HepG2 (cell line): ENCODE data around the gene THRSP. TPM values are rescaled to one million over a fixed set of nuclear protein-coding genes. Genes with fewer than 3 reads are reported as not detected.

Experiments
- ELF1 ChIP-seq: sonication (generic); formaldehyde crosslinking; IDR thresholded peaks from 2 replicates; pipeline ENCODE4 v1.4.0; 2020; ENCODE audit warnings: missing genetic modification reagents
- LCORL ChIP-seq, 2 experiments: fragments of 450-650 bp in 1 of 2; sonication (generic) in 1 of 2; formaldehyde crosslinking in 1 of 2; IDR thresholded peaks; 2 replicates each; pipeline versions ENCODE4 v1.5.0 to v1.6.1; 2017 to 2020; ENCODE audit warnings: antibody characterized with exemption in 1 of 2, missing genetic modification reagents in 1 of 2
- NFIC ChIP-seq: IDR thresholded peaks from 2 replicates; pipeline ENCODE4 v1.6.1; 2012; ENCODE audit warnings: mild to moderate bottlenecking, low read length, inconsistent platforms
- ZBTB40 ChIP-seq, 2 experiments: fragments of 450-650 bp in 1 of 2; sonication (generic) in 1 of 2; formaldehyde crosslinking in 1 of 2; IDR thresholded peaks; 2 replicates each; pipeline versions ENCODE4 v1.6.1 to v1.8.0; 2016 to 2022; ENCODE audit warnings: antibody characterized with exemption in 1 of 2, mild to moderate bottlenecking in 1 of 2, missing genetic modification reagents in 1 of 2
- ZNF678 ChIP-seq: sonication (generic); formaldehyde crosslinking; IDR thresholded peaks from 2 replicates; pipeline ENCODE4 v1.4.0; 2020; ENCODE audit warnings: mild to moderate bottlenecking, missing genetic modification reagents
- polyA plus RNA-seq, 8 experiments: library from polyadenylated mRNA; depleted of rRNA in 3 of 8; stranded (reverse) in 7 of 8; unstranded in 1 of 8; fragments of >200 nt; fragmentation: Illumina TruSeq in 4 of 8; extraction: Trizol in 4 of 8; gene quantifications; 2 replicates each; pipeline versions ENCODE4 v1.2.1 to v1.2.3, GENCODE V29; 2011 to 2016; ENCODE audit warnings: low read depth in 4 of 8, missing spikeins in 1 of 8, mixed read lengths in 1 of 8; ENCODE audit not compliant: insufficient read depth in 1 of 8
- total RNA-seq, 5 experiments: library from RNA; depleted of rRNA; stranded (reverse); fragments of >200 nt; fragmentation: Illumina TruSeq; extraction: Trizol; gene quantifications; 2 replicates each; pipeline ENCODE4 v1.2.3, GENCODE V29; 2016; ENCODE audit warnings: low read depth in 1 of 5

The THRSP gene
- total and polyA plus RNA-seq, 2 of the 13 experiments (the other 11 are each of a cell fraction or from before 2014, with no cell fraction given) = 0.13 to 0.58 TPM

GRCh38 chr11:78109081-78110015 lies 45.7 kb downstream of the THRSP start (continued):
- no peak for TF ChIP-seq ZBTB40 (IDR thresholded peaks at IDR 0.05)
- no peak for TF ChIP-seq ZBTB40 (CRISPR knock-in tag; IDR thresholded peaks at IDR 0.05)
- no peak for TF ChIP-seq LCORL (IDR thresholded peaks at IDR 0.05)
- TF ChIP-seq LCORL (CRISPR knock-in tag; IDR thresholded peaks at IDR 0.05) = no peak
- TF ChIP-seq ZNF678 (CRISPR knock-in tag) = no peak
- TF ChIP-seq NFIC = no peak
- TF ChIP-seq ELF1 (CRISPR knock-in tag) = no peak
